Lower leg skin (tissue), 4 donors: ENCODE data around the gene LHFPL2. TPM values are rescaled to one million over a fixed set of nuclear protein-coding genes. Genes with fewer than 3 reads are reported as not detected.
A peak's percentile ranks its signal among the peaks of the same experiment; 100 is the strongest.

Experiments used
- DNase-seq, 2 donors: peaks; one replicate each; pipeline ENCODE4 v3.0.0-alpha.2; 2019; ENCODE audit warnings: low spot score in 2 of 2
- H3K4me3 ChIP-seq: fragments of 200-600 bp; sonication (generic); 2 replicates; pipeline ENCODE4 v1.5.1; 2017; ENCODE audit warnings: mild to moderate bottlenecking, low read depth; ENCODE audit not compliant: poor library complexity, severe bottlenecking
- POLR2A ChIP-seq, 2 donors: fragments of 450-650 bp; IDR thresholded peaks; one replicate each; pipeline ENCODE4 v1.6.1; 2016 to 2017; ENCODE audit warnings: antibody characterized with exemption in 2 of 2, mild to moderate bottlenecking in 1 of 2, moderate library complexity in 1 of 2
- WGBS, 2 donors: methylation state at CpG; one replicate each; pipeline ENCODE4 v1.1.5; 2018; 5-methylcytosine and 5-hydroxymethylcytosine counted together
- intact Hi-C: fragments of 100-400 bp; cut with DNase I; formaldehyde crosslinking; loops from one replicate; pipeline ENCODE4 v1.15.0; 2023; ENCODE audit warnings: low total_unique reads
- total RNA-seq, 4 donors: library from RNA; depleted of rRNA; stranded (reverse); fragments of >200 nt; gene quantifications; one replicate each; pipeline ENCODE4 v1.1.0, GENCODE V29; 2016
- TF ChIP-seq, protein P1 (sequence below), 3 donors: fragments of 450-650 bp; IDR thresholded peaks; one replicate each; pipeline ENCODE4 v1.5.1; 2016; ENCODE audit warnings: antibody characterized with exemption in 3 of 3, mild to moderate bottlenecking in 3 of 3, moderate library complexity in 2 of 3

Gene LHFPL2
- total RNA-seq, 4 donors from 2014 or later = 7.3 to 11.1 (median 9.6) TPM

DNA sequence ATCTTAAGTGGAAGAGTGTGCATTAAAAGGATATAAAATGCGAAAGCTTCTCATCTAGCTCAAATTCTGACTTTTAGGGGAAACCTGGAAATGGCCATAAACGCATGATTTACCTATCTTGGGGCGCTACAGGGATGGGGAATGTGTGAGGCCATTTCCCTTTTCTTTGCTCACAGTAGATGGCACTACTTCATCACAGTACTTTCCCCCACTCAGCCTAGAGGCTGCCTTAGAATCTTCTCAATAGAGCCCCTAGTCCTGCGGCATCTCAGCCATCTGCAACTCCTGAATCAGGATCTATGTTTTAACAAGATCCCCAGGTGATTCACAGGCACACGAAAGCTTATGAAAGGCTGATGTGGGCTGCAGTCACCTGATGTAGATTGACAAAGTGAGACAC lies 110.8 kb downstream of the LHFPL2 start:
- DNase-seq = peak in 1 of 2 donors; percentile 80
- no peak for TF ChIP-seq POLR2A (IDR thresholded peaks at IDR 0.05)
- WGBS, 2 donors = 59% methylated on average over 5 of the region's 5 CpGs
- intact Hi-C loops = no loop called here
- no peak overlapping the region for H3K4me3 ChIP-seq

DNA sequence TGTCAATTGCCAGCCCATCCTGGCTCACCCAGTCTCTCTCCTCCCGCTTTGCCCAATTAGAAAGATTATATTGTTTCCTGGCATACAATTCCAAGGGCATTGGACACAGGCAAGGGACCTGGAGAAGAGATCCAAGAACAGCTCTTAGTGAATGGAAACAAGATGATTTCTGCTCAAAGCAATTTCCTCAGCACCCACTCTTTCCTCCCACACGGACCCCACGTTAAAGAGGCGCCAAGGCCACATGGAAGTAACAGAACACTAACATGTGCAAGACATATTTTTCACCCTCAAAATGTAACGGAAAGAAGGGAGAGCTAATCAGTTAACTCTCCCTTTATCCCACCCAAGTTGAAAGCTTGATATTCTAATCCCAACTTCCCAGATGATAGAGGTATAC lies 111.2 kb downstream of the LHFPL2 start:
- no peak for DNase-seq
- intact Hi-C loops = no loop called here
- WGBS, 2 donors = 63 to 64% methylated on average over 5 of the region's 5 CpGs
- no peak overlapping the region for H3K4me3 ChIP-seq
- TF ChIP-seq POLR2A (IDR thresholded peaks at IDR 0.05) = no peak
- TF ChIP-seq, protein P1, sequence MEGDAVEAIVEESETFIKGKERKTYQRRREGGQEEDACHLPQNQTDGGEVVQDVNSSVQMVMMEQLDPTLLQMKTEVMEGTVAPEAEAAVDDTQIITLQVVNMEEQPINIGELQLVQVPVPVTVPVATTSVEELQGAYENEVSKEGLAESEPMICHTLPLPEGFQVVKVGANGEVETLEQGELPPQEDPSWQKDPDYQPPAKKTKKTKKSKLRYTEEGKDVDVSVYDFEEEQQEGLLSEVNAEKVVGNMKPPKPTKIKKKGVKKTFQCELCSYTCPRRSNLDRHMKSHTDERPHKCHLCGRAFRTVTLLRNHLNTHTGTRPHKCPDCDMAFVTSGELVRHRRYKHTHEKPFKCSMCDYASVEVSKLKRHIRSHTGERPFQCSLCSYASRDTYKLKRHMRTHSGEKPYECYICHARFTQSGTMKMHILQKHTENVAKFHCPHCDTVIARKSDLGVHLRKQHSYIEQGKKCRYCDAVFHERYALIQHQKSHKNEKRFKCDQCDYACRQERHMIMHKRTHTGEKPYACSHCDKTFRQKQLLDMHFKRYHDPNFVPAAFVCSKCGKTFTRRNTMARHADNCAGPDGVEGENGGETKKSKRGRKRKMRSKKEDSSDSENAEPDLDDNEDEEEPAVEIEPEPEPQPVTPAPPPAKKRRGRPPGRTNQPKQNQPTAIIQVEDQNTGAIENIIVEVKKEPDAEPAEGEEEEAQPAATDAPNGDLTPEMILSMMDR (IDR thresholded peaks at IDR 0.05) = no peak

DNA sequence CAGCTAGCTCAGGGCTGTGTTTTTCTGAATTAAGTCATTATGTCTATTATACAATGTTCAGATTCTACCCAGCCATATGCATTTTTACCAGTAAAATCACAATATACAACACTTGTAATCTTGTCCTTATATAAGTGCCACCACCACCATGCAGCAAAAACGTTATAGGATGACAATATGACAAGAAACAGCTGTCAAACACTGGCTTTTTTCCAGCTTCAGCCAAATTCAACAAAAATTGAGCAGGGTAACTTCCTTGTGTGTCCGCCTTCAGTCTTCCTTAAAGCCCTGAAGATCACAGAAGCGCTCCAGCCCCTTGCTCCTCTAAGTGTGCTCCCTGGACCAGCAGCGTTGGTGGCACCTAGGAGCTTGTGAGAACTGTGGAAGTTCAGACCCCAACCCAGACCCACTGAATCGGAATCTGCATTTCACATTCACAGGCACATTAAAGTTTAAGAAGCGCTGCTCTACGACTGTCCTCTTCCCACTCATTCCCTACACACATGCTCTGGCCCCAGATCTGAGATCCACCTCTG lies 111.8 kb downstream of the LHFPL2 start:
- TF ChIP-seq POLR2A (IDR thresholded peaks at IDR 0.05) = no peak
- TF ChIP-seq, protein P1 (IDR thresholded peaks at IDR 0.05) = no peak
- no peak overlapping the region for H3K4me3 ChIP-seq
- intact Hi-C loops = no loop called here
- peak in 1 of 2 donors; percentile 63 for DNase-seq
- 82 to 85% methylated on average over 7 of the region's 7 CpGs for WGBS, 2 donors

DNA sequence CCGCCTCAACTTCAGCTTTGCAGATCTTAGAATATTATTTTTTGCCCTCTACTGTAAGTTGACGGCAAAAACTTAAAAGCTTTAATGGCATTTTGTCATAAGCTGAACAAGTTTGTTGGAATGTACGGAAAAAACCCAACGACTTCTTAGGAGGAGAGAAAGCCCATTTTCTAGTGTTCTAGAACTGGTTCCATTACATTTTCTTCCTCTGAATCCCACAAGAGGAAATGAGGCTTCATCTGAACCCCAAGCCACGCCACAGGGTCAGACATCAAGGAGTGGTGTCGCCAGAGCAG lies 113.7 kb downstream of the LHFPL2 start:
- intact Hi-C loops = no loop called here
- no peak for TF ChIP-seq POLR2A (IDR thresholded peaks at IDR 0.05)
- TF ChIP-seq, protein P1 (IDR thresholded peaks at IDR 0.05) = no peak
- H3K4me3 ChIP-seq = no peak overlapping the region

DNA sequence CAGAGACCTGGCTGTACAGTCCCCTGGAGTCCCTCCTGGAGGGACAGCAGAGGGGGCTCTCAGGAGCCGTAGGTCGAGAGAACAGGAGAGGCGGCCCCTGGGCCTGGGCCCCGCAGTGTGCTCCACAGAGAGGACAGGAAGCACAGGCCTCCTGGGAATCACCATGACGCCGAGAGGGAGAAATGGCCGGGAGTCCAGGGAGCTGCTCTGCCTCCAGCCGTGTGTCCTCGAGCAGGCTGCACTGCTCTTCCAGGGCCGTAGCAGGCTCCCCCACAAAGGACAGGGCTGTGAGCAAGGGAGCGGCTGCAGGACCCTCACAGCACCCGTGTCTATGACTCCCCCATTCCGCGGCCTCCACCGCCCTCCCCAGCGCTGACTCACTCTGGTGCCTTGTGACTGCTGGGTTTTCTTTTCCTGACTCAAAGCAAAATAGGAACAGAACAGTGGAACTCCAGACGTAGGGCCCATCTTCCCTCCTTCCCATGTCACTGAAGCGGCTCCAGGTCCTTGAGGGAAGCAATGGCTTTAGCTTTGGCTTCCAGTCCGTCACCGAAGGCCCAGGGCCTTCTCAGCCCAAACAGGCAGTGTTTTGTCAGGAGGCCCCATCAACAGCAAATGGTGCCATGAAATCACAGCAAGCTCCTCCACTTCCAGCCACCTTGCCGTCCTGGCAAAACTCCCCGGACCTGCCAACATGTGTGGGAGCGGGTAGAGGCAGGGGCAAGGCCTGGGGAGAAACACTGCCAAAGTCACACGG lies 114.2 kb downstream of the LHFPL2 start:
- 70 to 82% methylated on average over 24 of the region's 24 CpGs for WGBS, 2 donors
- no peak for DNase-seq
- TF ChIP-seq, protein P1 (IDR thresholded peaks at IDR 0.05) = no peak
- no peak for TF ChIP-seq POLR2A (IDR thresholded peaks at IDR 0.05)
- intact Hi-C loops = no loop called here
- H3K4me3 ChIP-seq = no peak overlapping the region

More for the DNA sequence above, 113.7 kb downstream of the LHFPL2 start:
- DNase-seq = no peak
- 84 to 88% methylated on average over 6 of the region's 6 CpGs for WGBS, 2 donors

DNA sequence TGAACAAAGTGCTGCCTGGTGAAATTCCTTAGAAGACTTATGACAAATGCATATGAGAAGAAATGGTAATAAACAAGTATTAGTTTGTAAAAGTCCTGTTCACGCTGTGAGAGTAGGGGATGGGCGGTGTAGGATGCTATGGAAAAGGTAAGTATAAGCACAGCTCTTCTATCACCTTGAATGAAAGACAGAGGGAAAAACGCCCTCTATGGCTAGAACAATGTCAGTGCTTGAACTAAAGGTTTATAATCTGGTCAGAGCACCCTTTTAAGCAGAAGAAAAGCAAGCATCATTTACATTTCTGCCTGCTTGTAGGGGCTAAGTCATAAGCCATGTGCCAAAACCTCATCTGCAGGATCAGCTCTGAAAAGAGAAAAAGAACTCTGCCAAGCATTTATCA lies 115.2 kb downstream of the LHFPL2 start:
- WGBS, 2 donors = 71 to 76% methylated on average over 3 of the region's 3 CpGs
- TF ChIP-seq, protein P1 (IDR thresholded peaks at IDR 0.05) = no peak
- TF ChIP-seq POLR2A (IDR thresholded peaks at IDR 0.05) = no peak
- intact Hi-C loops = no loop called here
- no peak overlapping the region for H3K4me3 ChIP-seq
- DNase-seq = no peak
